ENCODE results near the gene GGTA1.

GRCh38 chr9:121405899-121406298 lies 93.7 kb downstream of the GGTA1 start:
- TF ChIP-seq CTCF (conservative IDR thresholded peaks at IDR 0.05; ENCODE audit: low read length) (no peak), EZH2phosphoT487 (IDR thresholded peaks at IDR 0.05; ENCODE audit: borderline replicate concordance) (no peak)

Measured in Loucy (cell line).